Measurements from ENCODE around the gene ADGRG2.

DNA sequence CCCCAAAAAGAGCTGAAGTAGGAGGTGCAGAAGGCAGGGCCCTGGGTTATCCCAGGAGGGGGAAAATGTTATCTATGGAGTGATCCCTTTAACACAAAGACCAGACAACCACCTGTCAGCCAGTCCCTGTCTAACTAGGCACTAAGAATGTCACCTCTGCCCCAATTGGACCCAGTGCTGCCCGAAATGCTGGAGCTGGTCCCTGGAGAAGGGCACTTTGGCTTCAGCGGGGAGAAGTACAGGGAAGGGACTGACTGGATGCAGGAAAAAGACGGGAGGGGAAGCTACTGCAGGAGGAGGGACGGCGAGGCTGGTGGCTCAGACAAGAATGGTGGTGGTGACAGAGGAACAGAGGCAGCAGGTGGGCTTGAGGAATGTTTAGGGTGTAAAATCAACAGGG lies 155.6 kb downstream of the ADGRG2 start:
- TF ChIP-seq ZFP3 (CRISPR knock-in tag; IDR thresholded peaks at IDR 0.05), result no peak
- TF ChIP-seq ZC3H10 (CRISPR knock-in tag; IDR thresholded peaks at IDR 0.05), result no peak
- TF ChIP-seq ZNF70 (CRISPR knock-in tag; IDR thresholded peaks at IDR 0.05), result no peak
- TF ChIP-seq, protein P1, sequence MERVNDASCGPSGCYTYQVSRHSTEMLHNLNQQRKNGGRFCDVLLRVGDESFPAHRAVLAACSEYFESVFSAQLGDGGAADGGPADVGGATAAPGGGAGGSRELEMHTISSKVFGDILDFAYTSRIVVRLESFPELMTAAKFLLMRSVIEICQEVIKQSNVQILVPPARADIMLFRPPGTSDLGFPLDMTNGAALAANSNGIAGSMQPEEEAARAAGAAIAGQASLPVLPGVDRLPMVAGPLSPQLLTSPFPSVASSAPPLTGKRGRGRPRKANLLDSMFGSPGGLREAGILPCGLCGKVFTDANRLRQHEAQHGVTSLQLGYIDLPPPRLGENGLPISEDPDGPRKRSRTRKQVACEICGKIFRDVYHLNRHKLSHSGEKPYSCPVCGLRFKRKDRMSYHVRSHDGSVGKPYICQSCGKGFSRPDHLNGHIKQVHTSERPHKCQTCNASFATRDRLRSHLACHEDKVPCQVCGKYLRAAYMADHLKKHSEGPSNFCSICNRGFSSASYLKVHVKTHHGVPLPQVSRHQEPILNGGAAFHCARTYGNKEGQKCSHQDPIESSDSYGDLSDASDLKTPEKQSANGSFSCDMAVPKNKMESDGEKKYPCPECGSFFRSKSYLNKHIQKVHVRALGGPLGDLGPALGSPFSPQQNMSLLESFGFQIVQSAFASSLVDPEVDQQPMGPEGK (CRISPR knock-in tag; IDR thresholded peaks at IDR 0.05; ENCODE audit: borderline replicate concordance), result no peak
- TF ChIP-seq, protein P2, sequence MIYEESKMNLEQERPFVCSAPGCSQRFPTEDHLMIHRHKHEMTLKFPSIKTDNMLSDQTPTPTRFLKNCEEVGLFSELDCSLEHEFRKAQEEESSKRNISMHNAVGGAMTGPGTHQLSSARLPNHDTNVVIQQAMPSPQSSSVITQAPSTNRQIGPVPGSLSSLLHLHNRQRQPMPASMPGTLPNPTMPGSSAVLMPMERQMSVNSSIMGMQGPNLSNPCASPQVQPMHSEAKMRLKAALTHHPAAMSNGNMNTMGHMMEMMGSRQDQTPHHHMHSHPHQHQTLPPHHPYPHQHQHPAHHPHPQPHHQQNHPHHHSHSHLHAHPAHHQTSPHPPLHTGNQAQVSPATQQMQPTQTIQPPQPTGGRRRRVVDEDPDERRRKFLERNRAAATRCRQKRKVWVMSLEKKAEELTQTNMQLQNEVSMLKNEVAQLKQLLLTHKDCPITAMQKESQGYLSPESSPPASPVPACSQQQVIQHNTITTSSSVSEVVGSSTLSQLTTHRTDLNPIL (CRISPR knock-in tag; IDR thresholded peaks at IDR 0.05; ENCODE audit: low read depth), result no peak
- no peak for TF ChIP-seq TCF4 (CRISPR knock-in tag; IDR thresholded peaks at IDR 0.05; ENCODE audit: borderline replicate concordance)
- no peak for TF ChIP-seq TOX (CRISPR knock-in tag; IDR thresholded peaks at IDR 0.05; ENCODE audit: borderline replicate concordance)

All from SK-N-SH treated with all-trans-retinoic acid at 6 μM for 48 hours (cell line).